Measurements from ENCODE around the gene PDE4B.

PDE4B gene

DNA sequence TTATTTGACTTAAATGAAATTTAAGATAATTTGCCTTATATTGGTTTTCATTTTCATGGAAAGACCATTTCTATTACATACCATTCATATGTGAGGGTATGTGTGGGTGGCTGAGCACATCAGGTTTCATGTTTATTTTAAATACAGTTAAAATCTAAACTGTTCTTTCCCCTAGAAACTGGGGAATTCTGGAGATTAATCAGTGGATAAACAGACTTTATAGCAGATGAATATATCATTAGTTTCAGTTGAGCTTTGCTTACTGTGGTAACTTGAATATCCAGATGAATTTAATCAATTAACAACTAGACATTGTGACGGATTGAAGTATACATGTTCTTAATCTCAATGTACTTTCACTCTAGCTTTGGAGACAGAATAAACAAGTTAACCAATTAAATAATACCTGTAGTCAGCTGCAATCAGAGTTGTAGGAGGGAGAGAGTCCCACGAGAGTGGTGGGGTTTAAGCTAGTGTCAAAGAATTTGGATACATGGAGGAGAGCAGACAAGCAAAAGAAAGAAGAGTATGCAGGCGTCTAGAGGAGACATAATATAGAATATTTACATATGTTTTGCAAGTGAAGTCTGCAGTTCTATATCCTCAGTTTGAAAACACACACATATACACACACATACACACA lies 97.6 kb downstream of the PDE4B start:
- DNase-seq = no peak

DNA sequence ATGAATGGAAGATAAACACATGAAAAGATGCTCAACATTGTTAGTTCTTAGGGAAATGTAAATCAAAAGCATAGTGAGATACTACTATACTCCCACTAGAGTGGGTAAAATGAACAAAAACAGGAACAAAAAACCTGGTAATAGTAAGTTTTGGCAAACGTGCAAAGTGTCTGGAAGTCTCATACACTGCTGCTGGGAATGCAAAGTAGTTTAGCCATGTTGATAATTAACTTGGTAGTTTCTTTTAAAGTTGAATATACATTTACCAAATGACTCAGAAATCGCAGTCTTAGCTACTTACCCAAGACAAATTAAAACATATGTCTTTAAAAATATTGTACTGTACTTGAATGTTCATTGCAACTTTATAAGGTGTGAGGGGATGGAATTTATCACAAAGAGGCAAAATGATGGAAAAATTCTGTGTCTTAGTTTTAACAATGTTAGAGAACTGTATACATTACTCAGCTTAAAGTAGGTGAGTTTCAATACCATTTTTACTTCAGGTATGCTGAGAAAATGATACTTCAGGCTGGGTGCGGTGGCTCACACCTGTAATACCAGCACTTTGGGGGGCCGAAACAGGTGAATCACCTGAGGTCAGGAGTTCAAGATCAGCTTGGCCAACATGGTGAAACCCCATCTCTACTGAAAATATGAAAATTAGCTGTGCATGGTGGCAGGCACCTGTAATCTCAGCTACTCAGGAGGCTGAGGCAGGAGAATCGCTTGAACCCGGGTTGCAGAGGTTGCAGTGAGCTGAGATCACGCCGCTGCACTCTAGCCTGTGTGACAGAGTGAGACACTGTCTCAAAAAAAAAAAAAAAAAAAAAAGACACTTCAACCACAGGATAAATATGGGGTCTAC lies 102.3 kb downstream of the PDE4B start:
- DNase-seq = no peak

DNA sequence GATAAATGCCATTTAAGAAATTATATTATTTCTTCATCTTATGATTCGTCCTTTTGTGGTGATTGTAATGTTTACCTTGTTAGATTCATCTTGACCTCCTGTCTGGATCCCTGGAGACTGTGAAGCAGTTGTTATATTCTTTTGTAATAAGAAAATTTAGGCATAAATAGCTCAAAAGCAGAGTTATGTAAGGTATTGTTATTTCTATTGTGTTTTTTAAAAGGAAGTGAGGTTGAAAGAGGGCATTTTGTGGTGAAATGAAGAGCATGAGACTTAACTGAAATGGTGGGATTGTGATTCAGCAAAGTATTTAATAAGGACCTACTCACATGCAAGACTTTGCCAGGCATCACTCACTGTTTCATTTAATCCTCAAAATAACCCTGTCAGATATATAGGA lies 104.0 kb downstream of the PDE4B start:
- DNase-seq = no peak

DNA sequence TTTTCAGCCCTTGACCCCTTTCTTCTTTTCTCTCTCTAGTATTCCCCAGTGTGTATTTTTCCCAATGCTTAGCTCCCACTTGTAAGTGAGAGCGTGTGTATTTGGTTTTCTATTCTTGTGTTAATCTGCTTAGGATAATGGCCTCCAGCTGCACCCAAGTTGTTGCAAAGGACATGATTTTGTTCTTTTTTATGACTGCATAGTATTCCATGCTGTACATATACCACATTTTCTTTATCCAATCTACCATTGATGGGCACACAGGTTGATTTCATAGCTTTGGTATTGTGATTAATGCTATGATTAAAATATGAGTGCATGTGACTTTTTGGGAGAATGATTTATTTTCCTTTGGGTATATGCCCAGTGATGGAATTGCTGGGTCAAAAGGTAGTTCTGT lies 104.8 kb downstream of the PDE4B start:
- DNase-seq = no peak

DNA sequence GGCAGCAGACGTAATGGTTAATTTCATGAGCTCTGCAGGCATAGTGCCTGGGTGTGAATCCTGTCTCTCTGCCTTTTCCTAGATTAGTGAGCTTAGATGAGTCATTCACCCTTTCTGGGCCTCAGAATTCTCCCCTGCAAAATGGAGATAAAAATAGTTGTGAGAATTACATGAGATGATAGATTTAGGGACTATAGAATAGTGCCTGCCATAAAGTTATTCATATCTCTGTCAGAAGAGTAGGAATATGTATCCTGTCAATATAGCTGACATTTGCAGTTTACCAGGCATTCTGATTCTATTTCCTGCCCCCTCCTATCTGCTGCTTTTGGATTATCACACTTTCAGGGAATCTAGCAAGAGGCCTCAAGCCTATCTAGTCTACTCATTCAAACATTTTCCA lies 112.0 kb downstream of the PDE4B start:
- no peak for DNase-seq

DNA sequence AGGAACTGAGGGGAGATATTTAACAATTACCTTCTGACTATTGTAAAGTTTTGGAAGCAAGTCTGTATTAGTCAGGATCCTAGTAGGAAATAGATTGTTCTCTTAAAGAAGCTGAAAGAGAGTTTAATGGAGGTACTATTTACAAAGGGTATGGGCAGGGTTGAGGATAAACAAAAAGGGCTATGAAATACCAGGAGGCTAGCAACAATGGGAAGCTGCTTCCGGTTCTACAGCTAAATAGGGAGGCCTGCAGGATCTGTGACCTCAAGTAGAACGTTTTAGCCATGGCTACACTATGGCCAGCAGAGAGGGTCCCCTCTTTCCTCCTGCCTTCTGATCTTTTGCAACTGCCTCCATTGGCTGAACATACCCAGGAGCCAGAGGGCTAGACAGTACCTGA lies 117.7 kb downstream of the PDE4B start:
- no peak for DNase-seq

DNA sequence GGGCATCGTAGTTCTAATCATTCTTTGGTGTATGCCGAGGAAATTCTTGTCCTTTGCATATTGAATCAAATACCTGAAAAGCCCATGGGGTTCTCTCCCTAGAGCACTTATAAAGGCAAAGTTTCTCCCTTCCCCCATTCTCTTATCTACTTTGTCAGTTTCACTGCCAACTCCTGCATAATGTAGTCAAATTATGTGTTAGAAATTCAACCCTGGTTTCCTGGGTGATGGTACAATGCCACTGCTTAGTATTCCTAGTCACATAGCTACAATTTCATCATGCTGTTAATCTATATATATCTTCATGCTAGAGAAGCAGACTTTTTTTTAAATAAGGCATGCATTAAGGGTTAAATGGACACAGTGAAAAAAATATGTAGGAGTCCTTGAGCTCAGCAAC lies 119.0 kb downstream of the PDE4B start:
- DNase-seq = no peak

DNA sequence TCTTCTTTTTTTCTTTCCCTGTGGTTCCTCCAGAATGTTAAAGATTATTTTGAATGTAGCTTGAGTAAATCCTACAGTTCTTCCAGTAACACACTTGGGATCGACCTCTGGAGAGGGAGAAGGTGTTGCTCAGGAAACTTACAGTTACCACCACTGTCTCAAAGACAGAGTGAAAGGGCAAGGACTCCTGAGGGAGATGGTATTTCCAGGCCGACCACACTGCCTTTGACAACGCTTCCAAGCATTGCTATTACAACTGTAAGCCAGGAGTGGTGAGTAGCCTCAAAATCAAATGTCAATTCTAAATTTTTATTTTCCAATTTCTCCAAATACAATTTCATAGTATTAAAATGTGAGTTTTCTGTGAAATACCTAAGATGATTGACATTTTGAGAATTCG lies 125.9 kb downstream of the PDE4B start:
- no peak for DNase-seq

DNA sequence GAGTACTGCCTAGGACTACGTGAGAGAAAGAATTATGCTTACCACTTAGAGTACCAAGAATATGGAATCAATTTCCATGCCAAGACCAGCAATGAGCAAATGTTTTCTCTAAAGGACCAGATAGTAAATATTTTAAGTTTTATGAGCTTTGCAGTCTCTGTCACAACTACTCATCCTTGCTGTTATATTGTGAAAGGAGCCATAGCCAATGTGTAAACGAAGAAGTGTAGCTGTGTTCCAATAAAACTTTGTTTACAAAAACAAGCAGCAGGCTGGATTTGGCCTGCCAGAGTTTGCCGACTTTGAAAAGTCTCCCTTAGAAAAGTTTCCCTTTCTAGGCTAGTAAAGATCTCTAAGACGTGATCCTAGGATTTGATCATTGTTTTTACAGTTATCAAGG lies 128.8 kb downstream of the PDE4B start:
- DNase-seq = no peak

DNA sequence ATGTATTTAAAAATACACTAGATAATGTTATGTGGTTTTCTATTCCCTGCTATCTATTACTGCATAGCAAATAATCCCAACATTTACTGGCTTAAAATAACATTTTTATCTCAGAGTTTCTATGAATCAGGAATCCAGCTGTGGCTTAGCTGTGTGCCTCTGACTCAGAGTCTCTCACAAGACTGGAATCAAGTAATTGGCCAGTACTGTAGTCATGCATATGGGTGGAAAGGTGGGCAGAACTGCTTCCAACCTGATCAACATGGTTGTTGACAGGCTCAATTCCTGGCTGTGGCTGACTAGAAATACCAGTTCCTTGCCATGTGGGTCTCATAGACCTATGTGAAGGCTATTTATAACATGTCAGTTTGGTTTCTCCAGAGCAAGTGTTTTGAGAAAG lies 131.8 kb downstream of the PDE4B start:
- no peak for DNase-seq

DNA sequence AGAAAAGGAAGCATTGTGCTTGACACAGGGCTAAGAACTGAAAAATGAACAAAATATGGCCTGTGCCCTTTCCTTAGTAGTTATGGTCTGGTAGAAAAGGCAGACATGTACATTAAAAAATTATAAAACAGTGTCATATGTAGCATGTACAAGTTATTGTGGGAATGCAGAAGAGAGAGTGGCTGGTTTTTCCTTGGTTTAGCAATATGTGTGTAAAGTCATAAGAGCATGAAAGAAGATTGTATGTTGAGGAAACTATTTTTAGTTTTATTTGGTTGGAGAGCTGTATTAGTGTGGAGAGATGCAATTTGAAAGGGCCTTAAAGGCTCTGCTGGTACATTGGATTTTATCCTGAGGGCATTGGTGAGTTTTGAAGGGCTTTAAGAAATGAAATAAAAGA lies 145.8 kb downstream of the PDE4B start:
- DNase-seq = no peak

DNA sequence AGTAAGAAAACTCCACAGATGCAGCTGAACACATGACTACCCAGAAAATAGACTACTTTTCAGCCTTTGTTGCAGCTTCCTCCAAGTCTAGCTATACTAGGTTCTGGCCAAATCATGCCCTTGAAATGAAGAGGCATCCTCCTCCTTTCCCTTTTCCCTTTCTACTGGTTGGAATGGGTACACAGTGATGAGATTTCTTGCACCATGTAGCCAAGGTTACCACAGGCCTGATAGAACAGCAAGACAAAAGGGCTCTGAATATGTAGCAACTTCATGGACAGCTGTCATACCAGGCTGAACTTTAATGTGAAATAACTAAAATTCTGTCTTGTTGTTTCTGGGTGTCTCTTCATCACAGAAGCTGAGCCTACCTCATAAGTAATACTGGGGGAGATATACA lies 146.5 kb downstream of the PDE4B start:
- DNase-seq = no peak

DNA sequence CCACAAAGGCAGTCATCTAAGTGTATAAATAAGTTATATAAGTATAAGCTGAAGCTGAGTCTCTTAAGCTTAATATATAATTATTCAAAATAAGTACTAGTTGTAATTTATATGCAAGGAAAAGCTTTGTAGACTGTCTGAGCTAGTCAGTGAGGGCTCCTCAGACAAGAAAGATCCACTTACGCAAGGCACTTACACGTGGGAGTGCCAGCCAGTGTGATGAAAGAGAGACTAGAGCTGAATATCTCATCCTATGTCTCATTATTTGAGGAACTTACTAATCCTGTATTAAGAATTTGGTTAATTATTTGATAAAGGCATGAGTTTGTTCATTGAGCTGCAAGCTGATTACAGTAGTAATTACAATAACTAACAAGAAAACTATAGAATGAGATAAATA lies 146.9 kb downstream of the PDE4B start:
- DNase-seq = no peak

DNA sequence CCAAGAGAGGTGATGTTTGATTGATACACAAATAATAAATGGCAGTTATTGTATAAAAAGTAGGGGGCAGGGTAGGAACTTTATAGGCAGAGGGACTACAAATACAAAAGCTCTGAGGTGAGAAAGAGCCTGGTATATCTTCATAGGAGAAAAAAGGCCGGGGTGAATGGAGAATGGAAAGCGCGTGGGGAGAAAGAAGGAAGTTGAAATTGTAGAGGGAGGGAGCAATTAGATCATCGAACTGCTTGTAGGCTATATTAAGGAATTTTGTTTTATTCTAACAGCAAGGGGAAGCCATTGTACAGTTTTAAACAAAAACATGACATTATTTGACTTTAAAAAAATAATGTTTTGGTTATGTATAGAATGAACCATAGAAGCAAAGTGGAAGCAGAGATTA lies 147.4 kb downstream of the PDE4B start:
- no peak for DNase-seq

DNA sequence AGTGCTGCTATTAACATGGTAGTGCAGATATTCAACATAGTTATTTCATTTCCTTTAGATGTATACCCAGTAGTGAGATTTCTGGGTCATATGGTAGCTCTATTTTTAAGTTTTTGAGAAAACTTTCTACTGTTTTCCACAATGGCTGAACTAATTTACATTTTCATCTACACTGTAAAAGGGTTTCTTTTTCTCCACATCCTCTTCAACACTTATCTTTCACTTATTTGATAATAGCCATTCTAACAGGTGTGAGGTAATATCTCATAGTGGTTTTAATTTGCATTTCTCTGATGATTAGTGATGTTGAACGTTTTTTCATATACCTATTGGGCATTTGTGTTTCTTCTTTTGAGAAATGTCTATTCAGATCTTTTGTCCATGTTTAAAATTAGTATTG lies 149.8 kb downstream of the PDE4B start:
- DNase-seq = no peak

DNA sequence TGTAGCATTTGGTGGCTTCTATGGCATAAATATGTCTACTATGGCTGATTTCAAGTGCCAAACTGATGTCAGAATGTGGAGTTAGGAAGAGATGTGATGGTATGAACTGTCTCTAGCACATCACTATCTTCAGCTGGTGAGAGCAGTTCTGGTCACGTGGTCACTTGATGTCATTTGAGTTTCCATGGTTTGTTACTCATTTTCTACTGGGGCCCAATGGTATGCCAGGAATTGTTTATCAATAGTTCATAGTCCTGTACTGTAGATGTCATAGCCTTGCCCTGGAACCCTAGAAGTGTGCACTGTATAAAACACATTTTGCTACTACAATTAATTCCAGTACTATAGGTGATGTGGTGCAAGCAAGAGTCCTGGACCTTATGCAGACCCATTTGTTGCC lies 153.7 kb downstream of the PDE4B start:
- no peak for DNase-seq

DNA sequence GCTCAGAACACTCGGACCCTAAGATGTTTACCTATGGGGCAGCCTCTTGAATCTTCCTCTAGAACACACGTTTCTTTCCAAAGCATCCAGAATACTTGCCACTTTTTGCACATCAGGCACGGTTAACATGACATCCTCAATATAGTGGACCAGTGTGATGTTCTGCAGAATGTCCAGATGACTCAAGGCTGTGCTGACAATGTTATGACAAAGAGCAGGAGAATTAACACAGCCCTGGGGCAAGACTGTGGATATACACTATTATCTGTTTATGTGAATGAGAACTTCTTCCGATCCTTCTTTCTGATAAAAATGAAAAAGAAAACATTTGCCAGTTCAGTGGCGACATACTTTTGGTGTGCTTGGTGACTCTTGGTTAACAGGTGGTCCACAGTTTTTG lies 154.3 kb downstream of the PDE4B start:
- no peak for DNase-seq

DNA sequence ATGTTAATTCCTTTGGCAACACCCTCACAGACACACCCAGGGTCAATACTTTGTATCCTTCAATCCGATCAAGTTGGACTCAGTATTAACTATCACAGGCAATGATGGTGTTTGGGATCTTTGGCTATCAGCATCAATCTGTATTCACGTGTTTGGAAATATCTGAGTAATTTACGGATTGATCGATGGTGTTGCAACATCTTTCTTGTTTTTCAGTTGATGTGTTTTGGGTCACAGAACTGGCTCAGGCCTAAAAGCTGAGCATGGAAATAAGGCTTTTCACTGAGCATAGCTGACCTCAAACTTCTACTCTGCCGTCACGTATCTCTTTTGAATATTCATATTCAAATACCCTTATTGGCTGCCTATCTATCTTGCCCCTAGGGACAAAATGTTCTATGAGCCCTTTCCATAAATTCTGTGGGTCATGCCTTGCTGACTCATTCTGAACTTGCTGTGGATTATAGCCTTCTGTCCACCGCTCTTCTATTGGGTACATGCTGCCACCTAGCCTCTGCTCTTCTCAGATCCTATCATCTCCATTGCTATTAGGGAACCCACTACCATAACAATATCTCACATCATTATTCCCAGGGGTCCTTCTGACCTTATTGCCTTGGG lies 156.0 kb downstream of the PDE4B start:
- no peak for DNase-seq

DNA sequence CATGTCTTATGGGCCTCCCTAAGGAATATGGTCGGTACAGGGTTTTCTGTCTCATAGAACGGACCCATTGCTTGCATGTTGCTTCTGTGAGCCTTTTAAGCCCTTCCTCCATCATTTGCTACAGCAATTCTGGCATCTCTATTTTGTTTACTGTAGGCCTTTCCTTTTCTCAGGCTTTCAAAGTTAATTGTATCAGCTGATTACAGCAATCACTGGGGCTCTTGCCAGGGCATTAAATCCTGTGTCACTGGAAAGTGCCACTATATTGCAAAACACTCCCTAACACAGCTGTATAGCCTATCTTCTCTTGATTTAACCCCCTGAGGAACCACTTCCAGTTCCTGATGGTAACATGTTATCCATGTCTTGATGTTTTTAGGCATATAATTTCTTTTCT lies 156.5 kb downstream of the PDE4B start:
- no peak for DNase-seq

DNA sequence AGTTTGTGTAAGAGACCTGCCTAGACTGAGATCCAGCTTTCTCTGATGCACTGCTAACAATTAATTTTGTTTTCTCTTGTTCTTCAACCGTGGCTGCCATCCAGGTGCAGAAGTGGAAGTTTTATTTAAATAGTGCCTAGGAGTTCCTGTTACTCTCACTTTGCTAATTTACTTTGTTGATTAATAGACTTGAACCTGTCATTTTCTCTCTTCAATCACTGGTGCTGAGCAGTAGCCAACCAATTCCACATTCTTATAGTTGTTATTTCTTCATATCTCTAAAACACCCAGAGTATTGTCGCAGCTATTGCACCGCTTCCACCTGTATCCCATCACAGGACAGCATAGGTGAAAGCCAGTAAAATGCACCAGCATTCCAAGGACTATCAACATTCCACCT lies 157.2 kb downstream of the PDE4B start:
- DNase-seq = no peak

DNA sequence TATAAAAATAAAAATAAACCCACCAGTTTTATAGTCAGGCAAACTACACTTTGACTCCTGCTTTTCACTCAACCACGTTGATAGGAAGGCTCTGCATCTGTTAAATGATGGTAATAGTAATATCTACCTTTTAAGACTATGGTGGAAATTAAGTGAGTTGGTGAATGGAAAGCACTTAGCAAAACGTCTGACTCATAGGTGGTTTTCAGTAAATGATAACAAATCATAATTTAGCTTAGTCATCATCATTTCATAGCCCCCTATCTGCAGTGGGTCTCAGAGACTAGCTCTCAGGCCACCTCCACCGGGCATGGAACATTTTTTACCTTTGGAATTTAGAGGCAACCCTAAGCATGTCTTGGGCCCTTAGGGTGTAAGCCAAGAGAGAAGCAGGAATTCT lies 160.0 kb downstream of the PDE4B start:
- no peak for DNase-seq

DNA sequence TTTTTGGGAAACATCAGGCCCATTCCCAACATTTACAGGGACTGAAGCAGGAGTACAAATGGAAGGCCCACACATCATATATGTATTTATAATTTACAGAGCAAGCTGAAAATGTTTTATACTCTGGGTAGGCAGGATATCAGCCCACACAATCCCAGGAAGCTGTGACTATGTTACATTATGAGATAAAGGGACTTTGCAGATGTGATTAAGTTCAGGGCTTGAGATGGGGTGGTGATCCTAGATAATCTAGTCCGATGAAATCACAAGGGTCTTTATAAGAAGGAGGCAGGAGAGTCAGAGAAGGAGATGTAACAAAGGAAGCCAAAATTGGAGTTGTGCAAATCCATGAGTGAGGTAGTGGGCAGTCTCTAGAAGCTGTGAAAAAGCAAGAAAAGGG lies 160.5 kb downstream of the PDE4B start:
- DNase-seq = no peak

DNA sequence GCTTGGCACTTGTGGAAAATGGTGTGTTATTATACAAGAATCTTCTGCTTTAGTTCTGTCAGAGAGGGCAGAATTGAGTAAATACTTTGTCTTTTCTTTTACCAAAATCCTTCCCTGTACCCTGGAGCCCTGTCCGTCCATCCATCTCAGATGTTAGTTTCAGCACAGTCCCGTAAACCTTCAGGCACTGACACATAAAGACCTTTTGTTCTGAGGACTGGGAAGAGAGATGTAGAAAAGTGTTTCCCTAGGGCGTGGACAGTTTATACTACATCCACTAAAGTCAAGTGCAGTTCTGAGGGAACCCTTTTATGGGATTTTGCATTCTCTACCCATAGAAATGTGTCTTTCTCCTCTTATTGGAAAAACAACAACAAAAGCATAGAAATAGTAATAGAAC lies 162.4 kb downstream of the PDE4B start:
- no peak for DNase-seq

DNA sequence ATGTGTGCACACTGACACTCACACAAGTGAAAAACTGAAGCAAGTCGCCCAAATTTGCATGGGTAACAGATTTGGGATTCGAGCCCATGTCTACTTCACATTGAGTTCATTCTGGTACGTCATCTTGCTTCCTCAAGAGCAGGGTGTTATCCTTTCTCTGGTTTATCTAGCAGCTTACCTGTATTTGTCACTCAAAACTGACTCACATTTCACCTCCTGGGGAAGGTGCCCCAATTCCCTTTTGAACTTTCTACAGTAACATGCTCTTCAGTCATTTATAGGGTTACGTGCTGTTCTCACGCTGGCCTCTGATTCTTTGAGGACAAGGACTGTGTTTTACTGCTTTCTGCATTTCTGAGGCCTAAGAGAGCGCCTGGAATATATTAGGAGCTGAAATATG lies 162.8 kb downstream of the PDE4B start:
- DNase-seq = no peak

Data from NCI-H2171 (cell line).